HepG2 (cell line): ENCODE results near the gene GRM4. TPM values are rescaled to one million over a fixed set of nuclear protein-coding genes. Genes with fewer than 3 reads are reported as not detected.

ENCODE experiments used
- ATF1 ChIP-seq: IDR thresholded peaks from 2 replicates; pipeline ENCODE4 v1.6.1; 2016; ENCODE audit warnings: mild to moderate bottlenecking, control low read depth
- ELF3 ChIP-seq: IDR thresholded peaks from 2 replicates; pipeline ENCODE4 v1.6.1; 2016; ENCODE audit warnings: missing genetic modification reagents, missing compliant biosample characterization
- FOXA3 ChIP-seq: IDR thresholded peaks from 2 replicates; pipeline ENCODE4 v1.6.1; 2016; ENCODE audit warnings: missing genetic modification reagents, missing compliant biosample characterization
- GMEB1 ChIP-seq: sonication (generic); formaldehyde crosslinking; IDR thresholded peaks from 2 replicates; pipeline ENCODE4 v1.5.1; 2020; ENCODE audit warnings: missing genetic modification reagents, mild to moderate bottlenecking, borderline replicate concordance
- HHEX ChIP-seq: IDR thresholded peaks from 2 replicates; pipeline ENCODE4 v1.6.1; 2016; ENCODE audit warnings: control low read depth
- MBD4 ChIP-seq: IDR thresholded peaks from 2 replicates; pipeline ENCODE4 v1.6.1; 2012; ENCODE audit warnings: low read length, inconsistent platforms, borderline replicate concordance
- ZBTB2 ChIP-seq: sonication (generic); formaldehyde crosslinking; IDR thresholded peaks from 2 replicates; pipeline ENCODE4 v1.8.0; 2022; ENCODE audit warnings: low read depth, missing genetic modification reagents
- ZNF234 ChIP-seq: sonication (generic); formaldehyde crosslinking; conservative IDR thresholded peaks from 2 replicates; pipeline ENCODE4 v1.5.1; 2020; ENCODE audit warnings: mild to moderate bottlenecking, missing genetic modification reagents
- ZNF235 ChIP-seq: sonication (generic); formaldehyde crosslinking; IDR thresholded peaks from 2 replicates; pipeline ENCODE4 v1.8.1; 2023; ENCODE audit warnings: mild to moderate bottlenecking, missing genetic modification reagents, borderline replicate concordance
- ZNF431 ChIP-seq: sonication (generic); formaldehyde crosslinking; IDR thresholded peaks from 2 replicates; pipeline ENCODE4 v1.9.0; 2022; ENCODE audit warnings: missing genetic modification reagents, low read depth, mild to moderate bottlenecking, borderline replicate concordance
- ZSCAN31 ChIP-seq: sonication (generic); formaldehyde crosslinking; IDR thresholded peaks from 2 replicates; pipeline ENCODE4 v1.5.0; 2020; ENCODE audit warnings: low read depth, mild to moderate bottlenecking, missing genetic modification reagents
- polyA plus RNA-seq, 8 experiments: library from polyadenylated mRNA; depleted of rRNA in 3 of 8; stranded (reverse) in 7 of 8; unstranded in 1 of 8; fragments of >200 nt; fragmentation: Illumina TruSeq in 4 of 8; extraction: Trizol in 4 of 8; gene quantifications; 2 replicates each; pipeline versions ENCODE4 v1.2.1 to v1.2.3, GENCODE V29; 2011 to 2016; ENCODE audit warnings: low read depth in 4 of 8, missing spikeins in 1 of 8, mixed read lengths in 1 of 8; ENCODE audit not compliant: insufficient read depth in 1 of 8
- total RNA-seq, 5 experiments: library from RNA; depleted of rRNA; stranded (reverse); fragments of >200 nt; fragmentation: Illumina TruSeq; extraction: Trizol; gene quantifications; 2 replicates each; pipeline ENCODE4 v1.2.3, GENCODE V29; 2016; ENCODE audit warnings: low read depth in 1 of 5
- TF ChIP-seq, protein P1 (sequence below): sonication (generic); formaldehyde crosslinking; IDR thresholded peaks from 2 replicates; pipeline ENCODE4 v1.4.0; 2020; ENCODE audit warnings: mild to moderate bottlenecking, low read depth, missing genetic modification reagents
- TF ChIP-seq, protein P2 (sequence below): sonication (generic); formaldehyde crosslinking; IDR thresholded peaks from 2 replicates; pipeline ENCODE4 v1.9.0; 2021; ENCODE audit warnings: missing genetic modification reagents, borderline replicate concordance
- TF ChIP-seq, protein P3 (sequence below): sonication (generic); formaldehyde crosslinking; IDR thresholded peaks from 2 replicates; pipeline ENCODE4 v1.4.0; 2020; ENCODE audit warnings: mild to moderate bottlenecking, missing genetic modification reagents

The GRM4 gene
- total and polyA plus RNA-seq, 2 of the 13 experiments (the other 11 are each of a cell fraction or from before 2014, with no cell fraction given) = not detected

GRCh38 chr6:33988121-33989015, 157.5 kb downstream of the GRM4 start (continued):
- TF ChIP-seq GMEB1 (CRISPR knock-in tag) (peak; percentile 43; the same call in 1 of the 2 replicates), ZNF431 (CRISPR knock-in tag) (peak; percentile 47; the same call in 1 of the 2 replicates), MBD4 (no peak), ZBTB2 (CRISPR knock-in tag) (no peak), ZNF235 (CRISPR knock-in tag) (no peak), HHEX (CRISPR knock-in tag) (peak; percentile 98), FOXA3 (peak; percentile 100), ZNF234 (CRISPR knock-in tag) (no peak), ZSCAN31 (CRISPR knock-in tag) (0 out of 2 replicates have a peak, but pooled peaks have one; percentile 26), ATF1 (CRISPR knock-in tag) (no peak; the same call in 1 of the 2 replicates), ELF3 (peak; percentile 95)
- TF ChIP-seq, protein P1, sequence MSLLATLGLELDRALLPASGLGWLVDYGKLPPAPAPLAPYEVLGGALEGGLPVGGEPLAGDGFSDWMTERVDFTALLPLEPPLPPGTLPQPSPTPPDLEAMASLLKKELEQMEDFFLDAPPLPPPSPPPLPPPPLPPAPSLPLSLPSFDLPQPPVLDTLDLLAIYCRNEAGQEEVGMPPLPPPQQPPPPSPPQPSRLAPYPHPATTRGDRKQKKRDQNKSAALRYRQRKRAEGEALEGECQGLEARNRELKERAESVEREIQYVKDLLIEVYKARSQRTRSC (CRISPR knock-in tag) = no peak
- TF ChIP-seq, protein P2, sequence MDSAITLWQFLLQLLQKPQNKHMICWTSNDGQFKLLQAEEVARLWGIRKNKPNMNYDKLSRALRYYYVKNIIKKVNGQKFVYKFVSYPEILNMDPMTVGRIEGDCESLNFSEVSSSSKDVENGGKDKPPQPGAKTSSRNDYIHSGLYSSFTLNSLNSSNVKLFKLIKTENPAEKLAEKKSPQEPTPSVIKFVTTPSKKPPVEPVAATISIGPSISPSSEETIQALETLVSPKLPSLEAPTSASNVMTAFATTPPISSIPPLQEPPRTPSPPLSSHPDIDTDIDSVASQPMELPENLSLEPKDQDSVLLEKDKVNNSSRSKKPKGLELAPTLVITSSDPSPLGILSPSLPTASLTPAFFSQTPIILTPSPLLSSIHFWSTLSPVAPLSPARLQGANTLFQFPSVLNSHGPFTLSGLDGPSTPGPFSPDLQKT (CRISPR knock-in tag) = no peak
- TF ChIP-seq, protein P3, sequence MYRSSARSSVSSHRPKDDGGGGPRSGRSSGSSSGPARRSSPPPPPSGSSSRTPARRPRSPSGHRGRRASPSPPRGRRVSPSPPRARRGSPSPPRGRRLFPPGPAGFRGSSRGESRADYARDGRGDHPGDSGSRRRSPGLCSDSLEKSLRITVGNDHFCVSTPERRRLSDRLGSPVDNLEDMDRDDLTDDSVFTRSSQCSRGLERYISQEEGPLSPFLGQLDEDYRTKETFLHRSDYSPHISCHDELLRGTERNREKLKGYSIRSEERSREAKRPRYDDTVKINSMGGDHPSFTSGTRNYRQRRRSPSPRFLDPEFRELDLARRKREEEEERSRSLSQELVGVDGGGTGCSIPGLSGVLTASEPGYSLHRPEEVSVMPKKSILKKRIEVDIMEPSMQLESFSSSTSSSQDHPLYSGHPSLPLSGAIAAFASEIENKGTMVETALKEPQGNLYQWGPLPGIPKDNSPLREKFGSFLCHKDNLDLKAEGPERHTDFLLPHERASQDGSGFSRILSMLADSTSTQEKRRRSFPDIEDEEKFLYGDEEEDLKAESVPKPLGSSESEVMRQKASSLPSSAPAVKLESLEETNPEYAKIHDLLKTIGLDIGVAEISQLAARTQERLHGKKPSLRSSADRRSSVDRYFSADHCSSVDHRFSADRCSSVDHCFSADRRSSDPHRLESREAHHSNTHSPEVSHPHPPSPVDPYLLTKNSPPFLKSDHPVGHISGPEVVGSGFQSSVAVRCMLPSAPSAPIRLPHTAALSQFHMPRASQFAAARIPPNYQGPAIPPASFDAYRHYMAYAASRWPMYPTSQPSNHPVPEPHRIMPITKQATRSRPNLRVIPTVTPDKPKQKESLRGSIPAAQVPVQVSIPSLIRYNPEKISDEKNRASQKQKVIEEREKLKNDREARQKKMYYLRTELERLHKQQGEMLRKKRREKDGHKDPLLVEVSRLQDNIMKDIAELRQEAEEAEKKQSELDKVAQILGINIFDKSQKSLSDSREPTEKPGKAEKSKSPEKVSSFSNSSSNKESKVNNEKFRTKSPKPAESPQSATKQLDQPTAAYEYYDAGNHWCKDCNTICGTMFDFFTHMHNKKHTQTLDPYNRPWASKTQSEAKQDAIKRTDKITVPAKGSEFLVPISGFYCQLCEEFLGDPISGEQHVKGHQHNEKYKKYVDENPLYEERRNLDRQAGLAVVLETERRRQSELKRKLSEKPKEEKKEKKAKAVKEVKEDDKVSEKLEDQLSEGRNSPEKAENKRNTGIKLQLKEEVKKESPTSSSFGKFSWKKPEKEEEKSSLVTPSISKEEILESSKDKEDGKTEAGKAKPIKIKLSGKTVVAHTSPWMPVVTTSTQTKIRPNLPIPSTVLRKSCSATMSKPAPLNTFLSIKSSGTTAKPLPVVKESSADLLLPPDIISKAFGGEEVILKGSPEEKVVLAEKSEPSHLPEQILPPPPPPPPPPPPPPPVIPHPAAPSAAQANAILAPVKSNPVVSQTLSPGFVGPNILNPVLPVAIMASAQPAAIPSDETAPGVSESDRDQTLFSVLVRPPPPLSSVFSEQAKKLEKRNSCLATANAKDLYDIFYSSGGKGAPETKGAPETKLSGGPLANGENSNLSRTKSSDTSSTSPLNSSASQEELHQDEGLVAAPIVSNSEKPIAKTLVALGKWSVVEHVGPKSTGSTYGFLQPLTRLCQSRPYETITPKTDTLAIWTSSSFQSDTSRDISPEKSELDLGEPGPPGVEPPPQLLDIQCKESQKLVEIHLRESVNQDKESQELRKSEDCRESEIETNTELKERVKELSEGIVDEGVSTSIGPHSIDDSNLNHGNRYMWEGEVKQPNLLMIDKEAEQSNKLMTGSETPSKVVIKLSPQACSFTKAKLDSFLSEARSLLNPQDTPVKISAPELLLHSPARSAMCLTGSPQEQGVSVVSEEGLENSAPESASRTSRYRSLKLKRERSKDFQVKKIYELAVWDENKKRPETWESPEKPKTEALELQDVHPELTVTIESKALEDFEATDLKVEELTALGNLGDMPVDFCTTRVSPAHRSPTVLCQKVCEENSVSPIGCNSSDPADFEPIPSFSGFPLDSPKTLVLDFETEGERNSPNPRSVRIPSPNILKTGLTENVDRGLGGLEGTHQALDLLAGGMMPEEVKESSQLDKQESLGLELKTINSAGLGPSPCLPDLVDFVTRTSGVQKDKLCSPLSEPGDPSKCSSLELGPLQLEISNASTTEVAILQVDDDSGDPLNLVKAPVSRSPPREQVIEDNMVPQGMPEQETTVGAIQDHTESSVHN (CRISPR knock-in tag) = peak; percentile 84
